Stimulated activated naive CD4-positive, alpha-beta T cell treated with Interleukin-2 at 50 U/mL for 16 hours (primary cell): Measurements from ENCODE around the gene MTA2.
"Not testable (repeated sequence)": the region's sequence is repeated elsewhere in the genome, so short reads cannot be mapped to it uniquely, and the experiment has no call there.

Experiments used
- DNase-seq: peaks from one replicate; lab custom pipeline; 2025; lab: John Stamatoyannopoulos, UW

MTA2 gene

DNA sequence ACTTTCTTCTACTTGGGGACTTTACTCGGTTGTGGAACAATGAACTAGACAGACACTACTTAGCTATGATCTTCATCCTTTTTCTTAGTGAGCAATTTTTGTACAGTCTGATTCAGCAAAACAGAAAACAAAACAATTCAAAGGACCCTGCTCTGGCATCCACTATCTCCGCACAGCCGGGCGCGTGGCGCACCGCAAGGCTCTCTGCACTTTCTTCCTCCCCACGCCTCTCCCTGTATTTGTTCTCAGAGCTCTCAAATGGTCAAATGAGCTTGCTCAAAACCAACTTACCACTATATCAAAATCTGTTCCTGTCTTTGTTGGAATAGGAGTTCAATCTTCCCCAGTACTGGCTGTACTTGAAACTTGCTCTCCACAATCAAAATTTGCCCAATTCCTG is 35.4 kb downstream of the MTA2 start:
- no peak for DNase-seq

DNA sequence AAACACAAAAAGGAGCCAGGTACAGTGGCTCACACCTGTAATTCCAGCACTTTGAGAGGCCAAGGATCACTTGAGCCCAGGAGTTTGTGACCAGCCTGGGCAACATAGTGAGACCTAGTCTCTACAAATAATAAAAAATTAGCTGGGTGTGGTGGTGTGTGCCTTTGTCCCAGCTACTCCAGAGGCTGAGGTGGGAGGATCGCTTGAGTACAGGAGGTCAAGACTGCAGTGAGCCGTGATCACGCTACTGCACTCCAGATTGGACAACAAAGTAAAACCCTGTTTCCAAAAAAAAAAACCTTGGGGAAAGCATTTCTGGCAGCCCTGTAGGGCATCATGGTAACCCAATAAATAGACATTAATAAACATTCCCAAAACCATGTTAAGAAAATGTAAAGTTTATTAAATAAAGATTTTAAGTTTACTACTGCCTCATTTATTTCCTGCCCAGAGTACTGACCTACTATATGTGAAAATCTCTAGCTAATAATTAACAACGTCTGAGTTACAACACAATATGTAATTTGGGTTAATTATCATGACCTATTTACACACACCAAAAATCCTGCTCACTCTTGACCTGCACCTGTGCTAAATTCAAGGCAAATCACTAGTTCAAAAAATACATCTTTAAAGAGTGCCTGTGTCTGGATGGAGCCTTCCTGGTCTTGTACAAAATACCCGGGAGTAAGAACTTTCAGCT is 36.4 kb downstream of the MTA2 start:
- no peak for DNase-seq

DNA sequence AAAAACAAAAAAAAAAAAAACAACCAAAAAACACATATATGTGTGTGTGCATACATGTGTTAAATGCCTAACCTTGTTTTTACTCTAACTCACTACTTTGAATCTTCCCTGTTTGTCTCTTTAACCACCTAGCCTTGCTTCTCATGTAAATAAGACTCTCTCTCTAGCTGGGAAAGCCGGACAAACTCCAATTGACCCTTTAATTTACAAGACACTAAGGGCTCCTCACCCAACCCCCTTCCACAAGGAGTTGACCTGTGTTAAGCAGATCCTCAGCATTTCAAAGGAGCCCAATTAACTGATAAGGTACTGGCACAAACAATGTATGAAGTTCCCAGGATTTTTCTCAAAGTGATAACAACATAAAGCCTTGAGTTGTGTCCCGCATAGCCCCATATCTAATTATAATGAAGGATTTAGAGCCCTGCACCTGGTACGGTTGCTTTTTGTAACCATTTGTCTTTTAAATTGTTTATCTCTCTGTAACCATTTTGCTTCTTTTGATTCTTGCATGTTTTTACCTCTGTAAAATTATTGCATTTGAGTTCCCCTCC is 39.9 kb downstream of the MTA2 start:
- not testable (repeated sequence) for DNase-seq

- peak; percentile 74 for DNase-seq
Observed at GRCh38 chr11:62560566-62561103, 41.0 kb downstream of the MTA2 start.

DNA sequence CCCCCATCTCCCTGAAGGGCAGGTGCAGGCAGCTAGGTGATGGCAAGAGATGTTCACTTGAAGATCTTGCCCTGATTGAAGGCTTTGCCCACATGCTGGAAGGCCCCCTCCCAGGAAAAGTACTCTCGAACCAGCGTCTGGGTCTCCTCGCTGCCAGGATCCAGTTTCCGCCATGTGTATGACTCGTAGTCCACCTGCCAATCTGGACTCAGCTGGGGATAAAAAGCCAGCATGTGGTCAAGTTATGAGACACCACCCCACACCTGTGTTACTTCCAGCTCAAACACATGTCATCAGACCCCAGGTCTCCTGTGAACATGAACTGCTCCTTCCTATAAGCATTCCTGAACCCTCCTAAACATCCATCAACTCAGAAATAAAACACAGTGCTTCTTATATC is 42.0 kb downstream of the MTA2 start:
- DNase-seq = not testable (repeated sequence)

DNA sequence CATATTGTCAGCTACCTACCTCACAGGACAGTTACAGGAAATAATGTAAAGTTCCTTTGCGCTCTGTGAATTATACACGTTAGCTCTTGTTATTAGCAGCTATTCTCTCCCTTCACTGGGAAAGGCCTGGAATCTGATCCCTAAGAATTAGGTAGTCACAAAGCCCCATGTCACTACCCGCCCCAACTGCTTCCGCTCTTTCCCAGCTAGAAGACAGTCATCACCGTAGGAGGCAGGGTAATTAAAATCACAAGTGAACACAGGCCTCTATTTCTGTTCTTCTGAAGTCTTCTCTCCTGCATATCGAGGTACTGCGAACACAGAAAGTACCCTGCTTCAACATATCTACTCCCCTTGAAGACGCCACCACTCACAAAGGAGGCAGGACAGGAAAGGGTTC is 42.5 kb downstream of the MTA2 start:
- no peak for DNase-seq

DNA sequence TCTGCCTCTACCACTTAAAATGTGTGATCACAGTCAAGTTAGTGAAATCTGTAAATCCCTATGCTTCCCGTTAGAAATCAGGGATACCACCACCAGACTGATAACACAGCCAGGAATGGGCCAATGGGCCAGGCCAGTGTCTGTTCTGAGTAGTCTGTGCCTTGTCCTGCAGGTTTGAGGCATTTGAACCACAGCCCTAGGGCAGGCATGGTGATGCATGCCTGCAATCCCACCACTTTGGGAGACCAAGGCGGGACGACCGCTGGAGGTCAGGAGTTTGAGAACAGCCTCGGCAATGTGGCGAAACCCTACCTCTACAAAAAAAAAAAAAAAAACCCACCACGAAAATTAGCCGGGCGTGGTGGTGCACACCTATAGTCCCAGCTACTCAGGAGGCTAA is 43.0 kb downstream of the MTA2 start:
- DNase-seq = no peak

DNA sequence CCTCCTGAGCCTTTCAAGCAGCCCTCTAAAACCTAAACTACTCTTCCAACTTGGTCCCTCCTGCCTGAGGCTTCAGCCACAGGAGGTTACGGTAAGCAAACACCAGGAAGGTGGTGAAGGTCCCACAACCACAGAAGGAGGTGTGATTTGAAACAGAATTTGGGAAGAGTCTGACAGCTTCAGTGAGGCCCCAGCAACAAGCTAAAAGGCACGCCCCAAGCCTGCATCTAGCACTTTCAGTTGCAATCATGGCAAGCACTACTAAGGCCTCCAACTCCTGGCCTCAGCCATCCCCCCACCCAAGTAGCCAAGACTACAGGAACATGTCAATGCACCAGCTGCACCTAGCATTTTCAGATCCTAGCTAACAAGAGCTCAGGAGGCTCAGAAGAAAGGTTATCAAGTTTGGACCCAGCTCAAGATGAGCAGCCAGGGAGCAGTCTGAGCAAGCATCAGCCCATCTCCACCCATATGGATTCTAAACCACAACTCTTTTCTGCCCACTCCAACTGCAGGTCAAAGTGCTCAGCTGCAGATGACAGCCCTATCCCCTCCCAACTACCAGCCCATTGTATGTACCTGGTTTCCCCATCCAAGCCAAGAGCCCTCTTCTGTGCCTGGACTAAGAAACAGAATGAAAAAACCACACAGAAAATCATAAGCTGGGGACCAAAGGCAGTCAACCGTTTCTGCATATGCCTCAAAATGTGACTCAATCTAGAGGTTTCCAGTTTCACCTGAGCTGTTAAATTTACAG is 44.6 kb downstream of the MTA2 start:
- DNase-seq = peak; percentile 41

GRCh38 chr11:62556108-62556874 is 45.4 kb downstream of the MTA2 start:
- DNase-seq = peak; percentile 75

GRCh38 chr11:62555464-62556107 is 46.1 kb downstream of the MTA2 start:
- peak; percentile 53 for DNase-seq

- no peak for DNase-seq
Observed at GRCh38 chr11:62554387-62555167, 47.1 kb downstream of the MTA2 start.

DNA sequence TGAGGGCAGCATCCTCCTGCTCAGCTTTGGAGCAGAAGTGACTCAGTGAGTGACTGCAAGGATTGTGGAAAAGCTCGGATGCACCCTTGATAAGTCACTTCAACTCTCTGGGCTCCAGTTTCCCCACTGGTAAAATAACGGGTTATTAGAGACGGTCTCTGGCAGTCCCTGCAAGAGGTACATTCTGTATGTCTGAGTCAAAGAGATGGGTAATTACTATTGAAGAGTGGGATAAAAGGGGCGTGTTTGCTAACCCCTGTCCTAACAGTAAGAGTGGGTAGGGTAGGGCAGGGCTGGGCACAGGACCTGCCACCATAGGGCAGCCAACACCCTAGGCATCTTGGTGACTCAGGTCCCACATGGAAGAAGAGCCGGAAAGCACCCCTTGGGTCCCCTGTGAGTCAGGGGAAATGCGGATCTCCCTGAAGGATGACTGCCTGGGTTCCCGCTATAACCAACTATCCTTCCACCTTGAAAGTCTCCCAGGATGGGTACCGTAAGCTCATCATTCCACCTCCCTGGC is 47.8 kb downstream of the MTA2 start:
- DNase-seq = no peak

- DNase-seq = peak; percentile 30
Observed at GRCh38 chr11:62553080-62553838, 48.4 kb downstream of the MTA2 start.

GRCh38 chr11:62552485-62553079 is 49.1 kb downstream of the MTA2 start:
- no peak for DNase-seq

DNA sequence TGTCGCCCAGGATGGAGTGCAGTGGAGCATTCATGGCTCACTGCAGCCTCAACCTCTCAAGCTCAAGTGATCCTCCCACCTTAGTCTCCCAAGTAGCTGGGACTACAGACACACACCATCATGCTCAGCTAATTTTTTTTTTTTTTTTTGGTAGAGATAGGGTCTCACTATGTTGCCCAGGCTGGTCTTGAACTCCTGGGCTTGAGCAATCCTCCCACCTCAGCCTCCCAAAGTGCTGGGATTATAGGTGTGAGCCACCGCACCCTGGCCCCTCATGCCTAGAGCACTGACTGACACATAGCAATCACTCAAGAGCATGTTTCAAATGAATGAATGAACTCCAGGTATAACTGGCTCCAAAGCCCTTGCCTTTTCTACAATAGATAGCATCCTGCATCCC is 51.2 kb downstream of the MTA2 start:
- DNase-seq = not testable (repeated sequence)

DNA sequence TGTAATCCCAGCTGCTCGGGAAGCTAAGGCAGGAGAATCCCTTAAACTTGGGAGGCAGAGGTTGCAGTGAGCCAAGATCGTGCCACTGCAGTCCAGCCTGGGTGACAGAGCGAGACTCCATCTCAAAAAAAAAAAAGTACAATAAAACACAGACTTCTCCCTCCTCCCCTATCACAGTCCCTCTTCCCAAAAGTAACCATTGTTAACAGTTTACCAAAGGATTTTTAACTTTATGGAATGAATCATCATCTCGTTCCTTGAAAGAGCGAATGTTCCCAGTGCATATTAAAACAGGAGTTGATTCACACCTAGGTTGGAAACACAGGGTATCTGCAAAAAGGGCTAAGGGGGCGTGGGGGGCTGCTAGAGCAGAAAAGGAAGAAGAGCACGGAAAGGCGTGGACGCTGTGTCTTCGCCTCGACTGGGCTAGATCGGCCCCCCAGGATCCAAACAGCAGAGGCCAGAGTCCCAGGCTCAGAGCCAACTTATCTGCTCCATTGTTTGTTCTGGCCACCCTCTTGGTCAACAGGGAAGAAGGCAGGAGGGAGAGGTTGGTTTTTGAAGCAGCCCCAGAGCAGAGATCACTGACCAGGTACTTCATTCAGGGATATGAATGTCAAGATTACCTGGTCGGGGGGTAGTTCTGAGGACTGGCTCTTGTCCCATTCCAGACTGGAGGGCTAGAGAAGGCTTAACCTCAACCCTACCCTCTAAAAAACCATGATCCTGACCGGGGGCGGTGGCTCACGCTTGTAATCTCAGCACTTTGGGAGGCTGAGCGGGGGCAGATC is 52.9 kb downstream of the MTA2 start:
- no peak for DNase-seq

DNA sequence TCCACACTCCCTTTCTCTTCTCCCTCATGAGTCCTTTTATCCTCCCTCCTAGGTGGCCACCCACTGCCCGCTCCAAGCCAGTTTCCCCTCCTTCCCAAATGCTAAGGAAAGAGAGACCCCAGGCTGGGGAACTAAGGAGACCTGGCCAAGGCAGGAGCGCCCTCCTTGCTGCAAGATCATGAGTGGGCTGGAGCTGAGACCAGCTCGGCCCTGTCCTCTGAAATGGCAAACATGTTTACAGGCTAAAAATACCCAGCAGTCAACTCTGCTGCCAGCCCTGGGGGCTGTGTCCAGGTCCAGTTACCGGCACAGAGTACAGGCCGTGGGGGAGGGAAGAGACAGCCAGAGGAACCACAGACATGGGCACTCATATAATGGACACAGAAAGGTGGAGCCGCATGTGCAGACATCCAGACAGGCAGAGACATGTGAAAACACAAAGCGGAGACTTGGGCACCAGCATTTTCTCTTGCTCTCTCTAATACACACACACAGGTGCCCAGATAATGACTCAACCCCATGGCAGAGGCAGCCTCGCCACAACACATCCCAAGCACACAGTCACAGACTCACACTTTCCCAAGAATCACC is 53.9 kb downstream of the MTA2 start:
- no peak for DNase-seq

DNA sequence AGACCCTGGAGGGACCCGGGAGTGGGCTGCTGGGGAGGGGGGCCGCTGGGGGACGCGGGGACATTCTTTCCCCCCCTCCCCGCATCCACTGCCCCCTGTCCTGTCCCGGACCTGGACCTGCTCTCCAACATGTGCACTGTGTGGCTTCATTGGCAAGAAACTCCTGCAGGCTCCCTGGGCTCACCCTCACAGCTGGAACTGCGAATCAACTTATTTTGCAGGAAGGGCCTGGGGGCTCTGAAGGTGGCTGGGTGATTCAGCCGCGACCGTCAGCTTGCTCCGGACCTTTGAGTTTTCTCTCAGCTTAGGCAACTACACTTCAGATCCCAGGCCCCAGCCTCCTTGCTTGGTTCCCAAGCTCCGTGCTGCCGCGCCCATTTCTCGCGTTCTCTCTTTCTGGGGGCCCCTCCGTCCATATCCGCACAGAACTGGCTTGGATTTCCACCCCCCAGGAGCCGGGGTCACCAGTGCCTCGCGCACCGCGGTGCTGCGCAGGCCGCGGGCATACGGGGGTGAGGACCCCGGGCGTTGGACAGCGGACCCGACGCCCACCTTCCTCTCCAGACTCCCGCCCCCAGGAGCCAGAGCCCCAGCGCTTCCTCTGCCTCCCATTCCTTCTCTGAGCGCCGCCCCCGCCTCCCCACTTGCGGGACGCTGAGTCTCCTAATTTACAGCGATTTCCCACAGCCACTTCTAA is 54.6 kb downstream of the MTA2 start:
- no peak for DNase-seq
